Measurements from ENCODE around the gene DNAH14.
"Not testable (repeated sequence)": the region's sequence is repeated elsewhere in the genome, so short reads cannot be mapped to it uniquely, and the experiment has no call there.

Gene DNAH14

DNA sequence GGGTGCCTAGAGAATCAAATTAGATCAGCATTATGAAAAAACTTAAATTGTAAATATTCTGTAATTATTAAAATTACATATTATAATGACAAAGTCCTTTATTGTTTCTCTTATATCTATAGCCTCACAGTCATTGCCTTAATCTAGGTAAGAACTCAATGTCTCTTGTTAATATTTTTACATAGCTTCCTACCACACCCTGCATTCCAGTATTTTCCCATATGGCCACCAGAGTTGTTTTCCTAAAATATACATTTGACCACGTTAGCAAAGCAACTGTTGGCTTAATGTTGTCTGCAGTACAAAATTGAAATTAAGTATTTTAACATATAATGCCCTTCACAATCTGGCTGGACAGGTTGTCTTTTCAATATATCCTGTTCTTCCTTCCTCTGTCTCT, 230.3 kb downstream of the DNAH14 start:
- no peak for DNase-seq

- DNase-seq, result not testable (repeated sequence)
Observed at GRCh38 chr1:225177409-225177808, 247.9 kb downstream of the DNAH14 start.

DNA sequence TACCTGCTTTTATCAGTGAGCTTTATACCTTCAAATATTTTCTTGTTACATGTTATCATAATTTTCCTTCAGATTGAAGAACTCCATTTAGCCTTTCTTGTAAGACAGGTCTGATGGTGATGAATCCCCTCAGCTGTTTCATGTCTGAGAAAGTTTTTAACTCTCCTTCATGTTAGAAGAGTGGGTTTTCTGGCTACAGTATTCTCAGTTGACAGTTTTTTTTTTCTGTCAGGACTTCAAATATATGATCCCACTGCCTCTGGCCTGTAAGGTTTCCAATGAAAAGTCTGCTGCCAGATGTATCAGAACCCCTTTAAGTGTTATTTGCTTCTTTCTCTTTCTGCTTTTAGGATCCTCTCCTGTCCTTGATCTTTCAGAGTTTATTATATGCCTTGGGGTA, 250.2 kb downstream of the DNAH14 start:
- DNase-seq, result no peak

DNA sequence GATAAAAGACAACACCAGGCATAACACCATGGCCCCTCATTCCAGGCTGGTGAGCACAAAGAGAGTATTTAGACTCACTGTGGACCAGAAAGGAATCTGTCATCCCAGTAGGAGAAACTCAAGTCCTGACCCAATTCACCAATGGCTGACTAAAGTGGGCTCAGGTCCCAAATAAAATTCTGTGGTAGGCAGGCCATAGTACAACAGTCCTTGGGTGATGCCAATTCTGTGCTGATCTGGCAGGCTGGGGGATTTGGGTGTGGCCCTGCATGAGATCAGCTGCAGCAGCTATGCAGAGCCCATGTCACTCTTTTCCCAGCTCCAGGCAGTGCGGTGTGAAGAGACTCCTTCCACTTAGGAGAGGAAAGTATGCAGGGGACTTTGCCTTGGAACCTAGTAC, 253.2 kb downstream of the DNAH14 start:
- DNase-seq, result no peak

- DNase-seq, result no peak
Observed at GRCh38 chr1:225191199-225191753, 261.8 kb downstream of the DNAH14 start.

DNA sequence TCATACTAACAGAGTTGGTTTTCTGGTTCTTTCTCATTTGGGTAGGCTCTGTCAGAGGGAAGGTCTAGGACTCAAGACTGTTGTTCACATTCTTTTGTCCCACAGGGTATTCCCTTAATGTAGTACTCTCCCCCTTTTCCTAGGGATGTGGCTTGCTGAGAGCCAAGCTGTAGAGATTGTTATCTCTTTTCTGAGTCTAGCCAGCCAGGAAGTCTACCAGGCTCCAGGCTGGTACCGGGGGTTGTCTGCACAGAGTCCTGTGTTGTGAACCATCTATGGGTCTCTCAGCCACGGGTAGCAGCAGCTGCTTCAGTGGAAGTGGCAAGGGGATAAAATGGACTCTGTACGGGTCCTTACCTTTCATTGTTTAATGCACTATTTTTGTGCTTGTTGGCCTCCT, 272.0 kb downstream of the DNAH14 start:
- DNase-seq, result no peak

DNA sequence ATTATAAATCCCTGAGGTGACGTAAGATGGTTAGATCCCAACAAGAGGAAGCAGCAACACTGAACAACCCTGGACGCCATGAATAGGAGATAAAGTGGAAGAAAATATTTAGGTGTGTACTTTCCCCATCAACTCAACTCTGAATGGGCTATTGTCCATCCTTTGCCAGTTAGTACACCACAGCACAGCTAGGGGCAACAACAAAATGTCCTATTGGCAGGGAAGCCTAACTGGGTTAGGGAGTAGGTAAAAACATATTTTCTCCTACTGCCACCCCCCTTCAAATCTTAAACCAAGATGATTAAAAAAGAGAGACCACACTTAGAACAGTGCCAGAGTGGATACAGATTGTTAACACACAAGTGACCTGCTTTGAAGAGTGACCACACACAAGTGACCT, 278.3 kb downstream of the DNAH14 start:
- DNase-seq, result no peak

DNA sequence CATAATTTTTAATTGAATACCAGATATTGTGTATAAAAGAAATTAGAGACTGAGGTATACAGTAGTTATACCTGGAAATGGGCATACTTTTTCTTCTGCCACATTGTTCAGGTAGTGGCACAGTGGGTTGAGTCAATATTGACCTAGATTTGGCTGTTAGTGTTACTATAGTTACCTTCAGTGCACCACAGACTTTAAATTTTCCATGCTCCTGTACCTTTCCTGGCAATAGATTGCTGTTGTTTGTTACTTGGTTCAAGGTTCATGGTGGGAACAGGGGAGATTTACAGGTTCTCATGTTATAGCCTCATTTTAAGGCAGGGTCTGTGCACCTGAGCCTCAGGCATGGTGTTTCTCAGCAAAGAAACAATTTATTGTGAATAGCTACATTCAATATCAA, 279.7 kb downstream of the DNAH14 start:
- DNase-seq, result no peak

GRCh38 chr1:225210180-225210579, 280.7 kb downstream of the DNAH14 start:
- DNase-seq, result not testable (repeated sequence)

DNA sequence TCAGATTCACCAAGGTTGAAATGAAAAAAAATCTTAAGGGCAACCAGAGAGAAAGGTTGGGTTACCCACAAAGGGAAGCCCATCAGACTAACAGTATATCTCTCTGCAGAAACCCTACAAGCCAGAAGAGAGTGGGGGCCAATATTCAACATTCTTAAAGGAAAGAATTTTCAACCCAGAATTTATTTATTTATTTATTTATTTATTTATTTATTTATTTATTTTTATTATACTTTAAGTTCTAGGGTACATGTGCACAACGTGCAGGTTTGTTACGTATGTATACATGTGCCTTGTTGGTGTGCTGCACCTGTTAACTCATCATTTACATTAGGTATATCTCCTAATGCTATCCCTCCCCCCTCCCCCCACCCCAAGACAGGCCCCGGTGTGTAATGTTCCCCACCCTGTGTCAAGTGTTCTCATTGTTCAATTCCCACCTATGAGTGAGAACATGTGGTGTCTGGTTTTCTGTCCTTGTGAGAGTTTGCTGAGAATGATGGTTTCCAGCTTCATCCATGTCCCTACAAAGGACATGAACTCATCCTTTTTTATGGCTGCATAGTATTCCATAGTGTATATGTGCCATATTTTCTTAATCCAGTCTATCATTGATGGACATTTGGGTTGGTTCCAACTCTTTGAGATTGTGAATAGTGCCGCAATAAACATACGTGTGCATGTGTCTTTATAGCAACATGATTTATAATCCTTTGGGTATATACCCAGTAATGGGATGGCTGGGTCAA, 282.4 kb downstream of the DNAH14 start:
- not testable (repeated sequence) for DNase-seq

- DNase-seq, result no peak
Observed at GRCh38 chr1:225224287-225224686, 294.8 kb downstream of the DNAH14 start.

DNA sequence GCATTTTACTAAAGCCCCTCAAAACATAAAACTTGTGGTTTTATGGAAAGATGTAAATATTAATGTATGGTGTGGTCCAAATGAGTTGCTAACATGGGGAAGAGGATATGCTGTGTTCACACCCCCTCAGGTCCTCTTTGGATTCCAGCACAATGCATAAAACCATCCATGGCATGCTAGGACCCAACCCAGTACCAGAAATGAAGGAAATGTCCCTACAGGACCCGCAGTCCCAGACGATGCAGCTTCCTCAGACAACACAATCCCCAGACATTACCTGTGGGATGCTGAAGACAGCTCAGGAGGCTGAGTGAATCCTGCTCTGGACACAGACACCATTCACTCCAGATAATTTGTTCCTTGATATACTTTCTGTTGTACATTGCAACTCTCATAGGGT, 296.2 kb downstream of the DNAH14 start:
- DNase-seq, result no peak

GRCh38 chr1:225228871-225229303, 299.4 kb downstream of the DNAH14 start:
- DNase-seq, result no peak

GRCh38 chr1:225229429-225229828, 300.0 kb downstream of the DNAH14 start:
- not testable (repeated sequence) for DNase-seq

DNA sequence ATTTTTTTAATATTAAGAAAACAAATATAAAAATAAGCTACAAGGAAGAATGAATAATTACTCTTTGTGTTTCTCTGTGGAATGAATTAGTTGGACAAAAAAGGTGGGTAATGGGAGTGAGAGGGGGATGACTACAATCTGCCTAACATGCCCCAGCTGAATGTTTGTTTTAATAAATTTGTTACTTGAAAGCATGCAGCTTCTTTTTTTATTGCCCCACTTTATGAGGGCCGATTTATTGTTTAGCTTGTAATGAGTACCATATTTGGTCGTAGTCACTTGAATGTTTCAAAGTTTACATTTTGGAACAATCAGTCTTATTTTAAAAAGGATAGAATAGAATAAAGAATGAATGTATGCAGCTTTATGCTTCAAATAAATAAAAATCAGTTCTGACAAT, 301.0 kb downstream of the DNAH14 start:
- no peak for DNase-seq

DNA sequence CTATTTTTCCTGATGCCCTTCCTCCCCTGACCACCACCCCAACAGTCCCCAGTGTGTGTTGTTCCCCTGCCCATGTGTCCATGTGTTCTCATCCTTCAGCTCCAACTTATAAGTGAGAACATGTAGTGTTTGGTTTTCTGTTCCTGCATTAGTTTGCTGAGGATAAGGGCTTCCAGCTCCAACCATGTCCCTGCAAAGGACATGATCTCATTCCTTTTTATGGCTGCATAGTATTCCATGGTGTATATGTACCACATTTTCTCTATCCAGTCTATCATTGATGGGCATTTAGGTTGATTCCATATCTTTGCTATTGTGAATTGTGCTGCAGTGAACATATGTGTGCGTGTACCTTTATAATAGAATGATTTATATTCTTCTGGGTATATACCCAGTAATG, 303.5 kb downstream of the DNAH14 start:
- DNase-seq, result not testable (repeated sequence)

GRCh38 chr1:225242611-225243010, 313.1 kb downstream of the DNAH14 start:
- DNase-seq, result no peak

DNA sequence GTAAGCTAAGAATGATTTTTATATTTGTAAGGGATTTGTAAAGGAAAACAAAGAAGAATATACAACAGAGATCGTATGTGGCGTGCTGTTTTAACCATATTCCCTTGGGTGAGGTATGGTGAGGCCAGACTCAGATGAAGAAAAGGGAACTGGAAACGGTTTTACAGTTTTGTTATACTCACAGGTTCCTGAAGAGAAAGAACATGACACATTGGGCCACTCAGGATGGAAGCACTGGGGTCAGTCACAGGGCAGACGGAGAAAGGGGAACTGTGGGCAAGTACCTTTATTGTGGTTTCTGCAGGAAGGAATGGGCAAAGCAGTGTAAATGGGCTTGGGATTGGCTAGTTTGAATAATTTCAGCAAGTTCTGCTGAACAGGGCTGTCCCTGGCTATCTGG, 321.0 kb downstream of the DNAH14 start:
- no peak for DNase-seq

- DNase-seq, result no peak
Observed at GRCh38 chr1:225253173-225253572, 323.7 kb downstream of the DNAH14 start.

GRCh38 chr1:225253784-225254183, 324.3 kb downstream of the DNAH14 start:
- no peak for DNase-seq

DNA sequence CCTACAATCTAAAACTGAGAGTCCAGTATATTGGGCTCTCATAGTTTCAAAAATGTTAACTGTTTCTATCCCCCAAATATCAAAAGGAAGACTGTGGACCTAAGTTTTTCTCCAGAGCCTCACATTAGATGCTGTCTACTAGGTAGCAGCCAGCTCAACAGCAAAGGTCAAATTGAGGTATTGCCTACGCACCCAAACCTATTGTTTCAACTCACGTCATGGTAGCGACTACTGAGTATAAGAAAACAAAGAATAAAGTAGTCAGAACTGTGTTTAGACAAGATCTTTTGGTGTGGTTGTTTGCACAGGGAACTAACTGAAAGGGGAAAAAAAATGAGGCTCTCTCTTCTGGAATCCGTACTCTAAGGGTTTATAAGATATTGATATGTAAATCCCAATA, 325.2 kb downstream of the DNAH14 start:
- no peak for DNase-seq

DNA sequence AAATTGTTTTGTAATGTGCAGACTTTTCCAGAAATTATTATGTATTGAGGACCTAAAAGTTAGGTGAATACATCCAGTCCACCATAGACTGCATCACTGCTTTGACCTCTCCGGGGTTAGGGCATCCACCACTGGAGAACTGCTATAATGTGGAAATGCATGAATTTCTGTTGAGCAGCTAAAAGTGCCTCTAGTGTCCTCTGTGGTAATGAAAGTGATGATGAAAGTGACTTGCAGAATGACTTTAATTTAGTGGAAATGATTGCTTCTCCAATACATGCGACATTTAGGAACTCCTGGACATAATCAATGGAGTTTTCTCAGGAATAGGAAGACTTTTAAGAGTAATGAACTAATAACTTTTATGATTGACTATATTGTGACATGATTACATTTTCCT, 327.6 kb downstream of the DNAH14 start:
- DNase-seq, result no peak

DNA sequence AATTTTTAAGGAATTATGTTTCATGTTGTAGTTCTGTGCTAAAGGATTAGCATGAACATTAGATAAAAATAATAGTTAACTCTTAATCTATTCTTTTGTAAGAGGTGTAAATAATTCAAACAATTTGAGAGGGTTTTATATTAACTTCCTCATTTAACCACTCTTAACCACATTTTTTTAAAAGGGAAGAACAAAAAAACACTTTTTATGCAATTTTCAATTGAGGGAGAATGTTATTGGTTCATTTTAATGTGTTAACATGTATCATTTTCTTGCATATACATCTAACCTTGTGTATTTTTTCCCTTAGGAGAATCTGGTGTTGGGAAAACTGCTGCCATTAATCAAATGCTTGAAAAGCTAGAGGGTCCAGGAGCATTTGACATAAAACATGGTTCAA, 329.3 kb downstream of the DNAH14 start:
- DNase-seq, result no peak

DNA sequence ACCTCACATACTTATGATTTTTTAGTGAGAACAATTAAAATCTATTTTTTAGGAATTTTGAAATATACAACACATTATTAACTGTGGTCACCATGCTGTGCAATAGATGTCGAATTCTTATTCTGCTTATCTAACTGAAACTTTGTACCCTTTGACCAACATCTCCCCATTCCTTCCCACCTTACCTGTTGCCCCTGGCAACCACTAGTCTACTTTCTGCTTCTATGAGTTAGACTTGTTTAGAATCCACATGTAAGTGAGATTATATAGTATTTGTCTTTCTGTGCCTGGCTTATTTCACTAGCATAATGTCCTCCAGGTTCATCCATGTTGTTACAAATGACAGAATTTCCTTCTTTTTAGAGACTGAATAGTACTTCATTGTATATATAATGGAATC, 330.1 kb downstream of the DNAH14 start:
- no peak for DNase-seq

- no peak for DNase-seq
Observed at GRCh38 chr1:225260319-225260718, 330.8 kb downstream of the DNAH14 start.

Measured in DMS79 treated with DMSO at 0.1 percent for 48 hours (cell line).